ENCODE measurements around the gene JMJD7.

JMJD7 gene

DNA sequence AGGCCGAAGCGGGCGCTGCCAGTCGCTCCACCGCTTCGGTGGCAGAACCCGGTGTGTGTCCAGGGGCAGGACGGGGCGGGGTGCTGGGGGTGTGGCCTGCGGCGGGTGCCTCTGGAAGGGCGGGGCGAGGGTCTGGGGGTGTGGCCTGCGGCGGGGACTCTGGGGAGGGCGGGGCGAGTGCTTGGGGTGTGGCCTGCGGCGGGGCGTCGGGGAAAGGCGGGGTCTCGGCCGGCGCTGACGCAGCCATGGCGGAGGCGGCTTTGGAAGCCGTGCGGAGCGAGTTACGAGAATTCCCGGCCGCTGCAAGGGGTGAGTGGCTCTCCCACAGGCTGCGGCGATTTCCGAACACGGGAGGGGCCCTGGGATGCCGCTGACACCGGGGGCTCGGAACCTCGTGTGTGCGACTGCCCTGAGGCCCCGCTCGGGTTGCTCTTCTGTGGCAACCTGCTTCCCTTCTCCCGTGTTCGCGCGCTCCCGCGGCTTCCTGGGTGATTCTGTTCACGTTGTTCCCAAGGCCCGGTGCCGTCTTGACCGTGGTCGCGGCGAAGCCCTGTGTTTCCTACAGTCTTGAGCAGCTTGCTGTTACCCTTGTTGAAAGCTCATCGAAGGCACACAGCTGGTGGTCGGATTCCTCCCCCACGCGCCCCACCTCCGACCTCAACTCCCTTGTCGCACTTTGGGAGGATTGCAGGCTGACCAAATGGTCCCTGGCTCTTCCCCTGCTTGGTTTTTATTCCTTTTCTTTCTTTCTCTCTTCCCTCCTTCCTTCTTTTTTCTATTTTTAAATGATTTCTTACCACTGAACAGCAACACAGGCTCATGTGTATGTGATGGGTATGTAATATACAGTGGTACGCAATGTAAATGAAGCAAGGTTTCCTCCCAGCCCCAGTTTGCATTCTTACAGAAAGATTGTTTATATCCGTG lies at the start of gene JMJD7:
Gene JMJD7, plus strand, starts transcription at position 213 of the 927 bp plus-strand sequence. Its CDS starts 33 bp downstream, at position 246.
- DNase-seq: peak; percentile 24

DNA sequence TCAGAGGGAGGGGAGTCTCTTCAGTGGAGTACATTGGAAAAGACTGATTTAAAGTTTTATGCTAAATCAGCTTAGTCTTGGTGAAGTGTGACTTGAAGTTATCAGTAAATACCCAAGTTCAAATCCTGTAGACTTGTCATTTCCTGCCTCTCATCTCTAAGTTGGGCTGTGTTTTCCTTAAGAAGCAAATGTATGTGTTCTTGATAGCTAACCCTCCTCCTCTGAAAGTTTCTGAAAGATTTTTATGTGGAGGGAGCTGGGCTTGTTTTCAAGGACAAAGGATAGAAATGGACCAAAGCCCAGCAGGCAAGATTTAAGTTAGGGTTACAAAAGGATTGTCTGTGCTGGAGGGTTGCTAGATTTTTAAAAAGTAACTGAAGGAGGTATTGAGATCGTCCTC lies 49.4 kb upstream of the JMJD7 start:
- DNase-seq: no peak

DNA sequence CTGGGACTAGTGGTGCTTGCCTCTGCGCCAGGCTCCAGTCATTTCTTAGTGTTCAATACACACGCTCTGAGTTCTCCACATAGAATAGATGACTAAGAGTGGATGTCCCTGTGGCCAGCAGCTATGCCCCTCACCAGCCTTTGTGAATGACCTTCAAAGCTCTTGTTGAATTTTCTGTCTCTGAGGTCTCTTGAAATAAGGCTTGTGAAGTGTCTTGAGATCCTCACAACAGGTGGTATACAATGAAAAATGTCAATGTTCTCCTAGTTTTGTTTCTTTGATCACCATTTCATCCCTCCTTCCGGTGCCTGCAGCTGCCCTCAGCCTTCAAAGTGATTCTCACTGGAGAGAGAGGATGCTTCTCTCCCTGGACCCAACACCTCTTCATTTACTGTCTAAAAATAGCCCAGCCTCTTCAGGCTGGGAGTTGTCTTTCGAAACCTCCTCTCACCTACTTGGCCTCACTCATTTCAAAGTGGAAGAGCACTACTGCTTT lies 48.2 kb upstream of the JMJD7 start:
- no peak for DNase-seq

DNA sequence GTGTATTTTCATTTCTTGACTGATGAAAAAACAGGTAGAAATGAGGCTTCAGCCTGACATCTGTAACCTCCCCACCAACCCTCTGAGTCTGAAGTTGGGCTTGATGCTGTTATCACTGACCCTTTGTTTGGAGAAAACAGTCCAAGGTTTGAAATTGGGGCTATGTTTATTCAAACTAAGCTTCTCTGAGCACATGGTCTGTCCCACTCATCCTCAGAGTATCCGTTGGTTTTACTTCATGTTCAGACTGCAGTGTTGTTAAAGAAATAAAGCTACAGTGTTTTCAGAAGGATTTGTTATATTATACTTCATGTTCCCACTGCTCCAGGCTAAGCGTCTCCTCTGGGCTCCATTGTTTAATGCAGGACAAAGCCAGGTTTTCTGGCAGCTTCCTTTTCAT lies 47.6 kb upstream of the JMJD7 start:
- DNase-seq: no peak

DNA sequence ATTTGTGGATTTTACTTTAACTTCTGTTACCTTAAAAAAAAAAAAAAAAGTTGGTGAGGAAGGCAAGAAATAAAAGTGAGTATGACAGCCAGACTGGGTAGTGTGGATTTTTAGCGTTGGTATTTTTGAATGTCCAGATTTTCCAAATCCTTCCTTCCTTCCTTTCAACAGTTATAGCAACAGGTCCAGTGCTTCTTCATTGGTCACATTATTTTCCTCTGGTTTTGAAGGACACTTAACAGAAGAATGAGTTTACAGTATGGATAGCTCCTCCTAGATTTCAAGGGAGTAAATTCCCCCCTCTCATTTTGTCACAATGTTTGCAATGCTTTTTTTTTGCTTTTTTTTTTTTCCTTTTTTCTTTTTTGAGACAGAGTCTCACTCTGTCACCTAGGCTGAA lies 47.2 kb upstream of the JMJD7 start:
- DNase-seq: no peak

DNA sequence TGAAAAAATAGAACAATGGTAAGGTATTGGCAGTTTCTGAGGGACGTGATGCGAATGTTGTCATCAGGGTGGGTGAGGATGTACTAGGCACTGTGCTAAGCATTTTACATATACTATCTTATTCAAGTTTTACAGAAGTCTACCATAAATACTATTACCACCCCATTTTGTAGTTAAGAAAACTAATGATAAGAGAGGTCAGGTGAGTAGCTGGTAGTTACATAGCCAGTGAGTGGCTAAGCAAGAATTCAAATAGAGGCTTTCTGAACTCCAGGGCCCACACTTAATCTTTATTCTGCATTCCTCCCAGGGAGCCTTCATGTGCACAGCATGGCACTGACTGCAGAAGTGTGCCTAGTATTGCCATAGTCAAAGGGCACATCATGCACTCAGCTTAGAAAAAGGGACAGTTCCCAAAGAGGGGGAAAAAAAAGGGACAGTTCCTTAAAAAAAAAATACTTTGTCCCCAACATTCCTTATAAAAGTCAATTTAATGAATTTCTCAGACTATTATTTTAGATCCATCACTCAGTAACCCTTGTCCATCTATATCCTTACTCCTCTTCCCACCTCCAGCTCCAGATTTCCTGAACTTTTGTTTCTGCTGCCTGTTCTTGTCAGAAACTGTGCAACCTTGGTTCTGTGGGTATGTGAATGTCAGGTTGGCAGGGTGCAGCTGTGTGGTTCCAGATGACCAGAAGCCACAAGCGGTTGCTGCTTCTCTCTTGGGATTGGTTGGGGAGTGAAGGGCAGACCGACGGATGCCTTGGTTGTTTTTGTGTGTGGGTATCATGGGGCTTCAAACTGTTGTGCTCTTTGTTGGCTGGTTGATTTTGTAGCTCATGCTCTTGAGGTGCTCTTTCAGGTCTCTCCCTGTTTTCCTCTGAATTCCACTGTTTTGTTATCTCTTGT lies 45.3 kb upstream of the JMJD7 start:
- no peak for DNase-seq

DNA sequence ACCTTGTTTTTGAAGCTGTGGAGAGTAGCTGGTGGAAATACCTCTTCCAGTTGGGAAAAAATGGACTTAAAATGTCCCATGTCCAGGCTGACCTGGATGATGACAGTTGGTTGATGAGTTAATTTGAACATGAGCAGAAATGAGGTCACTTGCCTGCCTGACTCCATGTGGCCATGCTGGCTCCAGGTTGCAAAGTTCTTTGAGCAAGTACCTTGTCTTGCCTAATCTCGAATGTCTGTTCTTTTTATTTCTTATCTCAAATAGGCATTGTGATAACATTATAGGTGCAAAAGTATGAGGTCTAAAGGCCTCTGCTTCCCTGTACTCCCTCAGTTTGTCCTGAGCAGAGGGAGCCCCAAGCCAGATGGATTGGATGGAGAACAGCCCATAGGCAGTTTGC lies 44.6 kb upstream of the JMJD7 start:
- DNase-seq: no peak

DNA sequence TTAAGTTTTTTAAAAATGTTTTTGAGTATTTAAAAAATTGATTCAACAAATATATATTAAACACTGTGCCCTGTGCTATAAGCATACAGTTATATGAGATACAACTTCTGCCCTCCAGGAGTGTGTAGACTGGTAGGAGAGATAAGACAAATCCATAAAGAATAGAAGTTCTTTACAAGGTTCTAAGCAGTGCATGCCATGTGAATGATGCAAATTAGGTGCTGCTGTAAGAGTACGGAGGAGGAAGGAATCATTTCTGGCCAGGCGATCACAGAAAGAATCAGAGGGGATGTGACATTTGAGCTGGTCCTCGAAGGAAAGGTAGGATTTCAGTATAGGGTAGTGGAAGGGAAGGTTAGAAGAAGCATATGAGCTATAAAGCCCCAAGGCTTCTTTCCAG lies 39.6 kb upstream of the JMJD7 start:
- no peak for DNase-seq

DNA sequence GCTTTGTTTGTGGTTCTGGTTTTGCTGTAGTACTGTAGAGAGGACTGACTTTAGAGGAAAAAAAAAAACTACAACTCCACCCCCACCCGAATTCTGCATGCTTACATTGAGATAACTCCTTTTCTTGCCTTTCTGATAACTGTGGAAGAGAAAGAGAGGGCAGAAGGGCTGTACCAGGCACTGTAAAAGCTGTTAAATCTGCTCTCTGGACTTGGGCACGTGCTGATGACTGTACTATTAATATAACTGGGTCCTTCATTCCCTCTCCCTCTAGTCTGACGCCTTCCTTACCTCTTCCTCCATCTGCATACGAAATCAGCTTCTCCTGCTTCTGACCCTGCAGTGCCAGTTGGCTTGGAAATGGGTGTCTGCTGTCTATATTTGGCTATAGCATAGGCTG lies 38.7 kb upstream of the JMJD7 start:
- DNase-seq: no peak

DNA sequence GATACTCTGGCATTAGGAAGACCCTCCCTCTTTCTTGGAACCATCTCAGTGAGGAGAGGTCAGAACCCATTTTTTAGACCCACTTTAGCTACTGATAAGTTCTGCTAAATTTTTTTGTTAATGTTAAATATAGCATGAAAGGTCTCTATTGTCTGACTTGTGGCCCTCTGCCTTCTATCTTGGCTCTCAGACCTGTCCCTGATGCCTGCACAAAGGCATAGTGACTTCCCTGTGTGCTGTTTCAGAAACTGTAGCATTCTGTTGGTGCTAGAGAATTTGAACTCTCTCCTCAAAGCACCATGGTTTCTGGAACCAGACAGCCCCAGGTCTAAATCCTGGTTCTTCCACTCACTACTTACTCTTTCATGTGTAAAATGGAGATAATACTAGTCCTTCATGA lies 38.2 kb upstream of the JMJD7 start:
- DNase-seq: no peak

DNA sequence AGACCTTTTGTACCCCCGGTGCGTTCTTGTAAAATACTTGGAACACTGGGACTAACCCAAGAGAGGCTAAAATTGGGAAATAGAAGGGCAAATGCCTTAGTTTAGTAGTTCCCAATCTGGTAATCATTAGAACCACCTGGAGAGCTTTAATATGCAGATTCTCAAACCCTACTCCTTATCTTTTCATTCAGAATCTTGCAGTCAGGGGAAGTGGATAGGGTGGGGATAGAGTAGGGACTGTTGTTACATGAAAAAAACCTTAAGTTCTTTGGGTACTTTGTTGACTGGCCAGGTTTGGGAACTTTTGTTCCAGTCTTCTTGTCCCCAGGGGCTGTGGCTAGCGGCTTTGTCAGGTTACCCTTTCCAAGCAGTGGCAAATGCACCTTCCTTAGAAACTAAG lies 37.7 kb upstream of the JMJD7 start:
- no peak for DNase-seq

DNA sequence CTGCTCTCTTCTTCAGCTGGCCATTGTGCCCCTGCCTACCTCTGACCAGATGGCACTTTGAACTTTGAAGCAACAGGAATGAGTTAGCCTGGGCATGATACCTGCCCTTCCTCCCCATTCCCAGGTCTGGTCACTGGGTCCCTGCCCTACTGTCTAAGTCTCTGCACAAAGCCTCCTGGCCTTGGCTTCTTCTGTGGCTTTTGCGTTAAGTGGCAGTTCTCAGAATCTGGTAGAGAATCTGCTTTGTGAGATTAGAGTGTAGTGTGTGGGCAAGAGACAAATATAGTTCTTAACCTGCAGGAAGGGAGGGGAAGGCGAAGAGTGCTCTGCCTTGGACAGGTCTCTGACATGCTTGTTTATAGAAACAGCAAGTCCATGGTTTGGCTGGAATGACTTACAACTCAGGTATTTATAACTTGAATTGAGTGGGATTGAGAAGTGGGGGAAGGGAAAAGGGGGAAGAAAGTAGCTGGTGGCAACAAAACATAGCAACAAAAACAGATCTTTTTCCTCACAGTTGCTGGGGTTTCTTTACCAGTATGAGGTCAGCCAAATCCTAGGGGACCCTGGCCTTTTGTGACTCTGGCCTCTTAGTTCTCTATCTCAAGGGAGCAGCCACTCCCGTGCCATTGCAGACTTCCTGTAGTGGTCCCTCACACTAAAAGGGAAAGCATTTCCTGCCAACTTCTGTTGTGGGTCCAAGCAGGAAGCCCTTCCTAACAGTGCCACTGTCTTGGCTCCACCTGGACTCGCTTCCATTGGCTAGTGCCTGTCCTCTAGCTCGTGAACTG lies 36.9 kb upstream of the JMJD7 start:
- DNase-seq: no peak

DNA sequence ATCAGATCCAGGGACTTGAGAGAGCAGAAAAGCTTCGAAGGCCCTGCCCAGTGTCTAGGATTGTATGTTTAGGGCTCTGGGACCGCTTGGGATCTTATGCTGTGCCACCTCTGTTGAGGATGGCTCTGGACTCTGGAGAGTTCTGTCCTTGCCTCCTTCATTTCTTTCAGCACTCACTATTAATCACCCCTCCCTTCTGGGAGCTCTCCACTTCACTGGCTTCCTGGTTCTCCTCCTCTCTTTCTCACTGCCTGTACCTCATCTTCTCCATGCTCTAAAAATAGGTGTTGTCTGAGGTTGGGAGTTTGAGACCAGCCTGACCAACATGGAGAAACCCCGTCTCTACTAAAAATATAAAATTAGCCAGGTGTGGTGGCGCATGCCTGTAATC lies 36.4 kb upstream of the JMJD7 start:
- no peak for DNase-seq

DNA sequence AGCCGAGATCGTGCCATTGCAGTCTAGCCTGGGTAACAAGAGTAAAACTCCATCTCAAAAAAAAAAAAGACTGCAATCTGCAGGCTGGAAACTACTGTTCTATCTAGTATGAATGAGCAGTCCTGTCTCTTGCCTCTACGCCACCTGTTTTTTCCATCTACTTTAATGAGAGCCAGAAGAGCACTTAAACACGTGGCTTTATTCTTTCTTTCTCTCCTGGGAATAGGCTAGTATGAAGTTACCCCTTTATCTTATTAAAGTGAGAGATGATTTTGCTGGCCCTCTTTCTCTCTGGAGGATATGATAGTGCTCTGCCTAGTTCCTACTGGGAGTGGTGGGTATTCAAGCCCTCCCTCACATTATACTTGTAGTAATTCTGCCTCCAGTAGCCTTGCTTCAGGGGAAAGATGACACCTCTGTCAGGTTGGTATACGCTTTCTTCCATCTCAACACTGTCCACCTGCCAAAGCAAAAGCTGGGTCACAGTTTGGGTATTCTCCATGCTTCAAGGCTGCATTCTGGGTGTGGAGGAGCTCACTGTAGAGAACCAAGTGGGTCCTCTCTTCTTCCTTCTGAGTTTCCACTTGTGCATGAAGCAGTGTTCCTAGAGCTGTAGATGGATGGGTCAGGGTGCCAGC lies 35.8 kb upstream of the JMJD7 start:
- DNase-seq: no peak

DNA sequence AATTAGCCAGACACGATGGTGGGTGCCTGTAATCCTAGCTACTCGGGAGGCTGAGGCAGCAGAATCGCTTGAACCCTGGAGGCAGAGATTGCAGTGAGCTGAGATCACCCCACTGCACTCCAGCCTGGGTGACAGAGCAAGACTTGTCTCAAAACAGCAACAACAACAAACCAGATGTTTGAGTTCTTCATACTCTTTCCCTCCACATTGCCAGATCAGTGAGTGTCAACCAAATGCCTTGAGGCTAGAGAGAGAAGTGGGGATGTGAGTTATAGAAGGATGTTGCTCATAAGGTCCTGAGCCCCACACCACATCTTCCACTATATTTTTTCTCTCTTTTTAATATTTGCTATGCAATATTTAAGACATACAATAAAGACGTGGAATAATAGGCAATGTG lies 33.8 kb upstream of the JMJD7 start:
- DNase-seq: no peak

DNA sequence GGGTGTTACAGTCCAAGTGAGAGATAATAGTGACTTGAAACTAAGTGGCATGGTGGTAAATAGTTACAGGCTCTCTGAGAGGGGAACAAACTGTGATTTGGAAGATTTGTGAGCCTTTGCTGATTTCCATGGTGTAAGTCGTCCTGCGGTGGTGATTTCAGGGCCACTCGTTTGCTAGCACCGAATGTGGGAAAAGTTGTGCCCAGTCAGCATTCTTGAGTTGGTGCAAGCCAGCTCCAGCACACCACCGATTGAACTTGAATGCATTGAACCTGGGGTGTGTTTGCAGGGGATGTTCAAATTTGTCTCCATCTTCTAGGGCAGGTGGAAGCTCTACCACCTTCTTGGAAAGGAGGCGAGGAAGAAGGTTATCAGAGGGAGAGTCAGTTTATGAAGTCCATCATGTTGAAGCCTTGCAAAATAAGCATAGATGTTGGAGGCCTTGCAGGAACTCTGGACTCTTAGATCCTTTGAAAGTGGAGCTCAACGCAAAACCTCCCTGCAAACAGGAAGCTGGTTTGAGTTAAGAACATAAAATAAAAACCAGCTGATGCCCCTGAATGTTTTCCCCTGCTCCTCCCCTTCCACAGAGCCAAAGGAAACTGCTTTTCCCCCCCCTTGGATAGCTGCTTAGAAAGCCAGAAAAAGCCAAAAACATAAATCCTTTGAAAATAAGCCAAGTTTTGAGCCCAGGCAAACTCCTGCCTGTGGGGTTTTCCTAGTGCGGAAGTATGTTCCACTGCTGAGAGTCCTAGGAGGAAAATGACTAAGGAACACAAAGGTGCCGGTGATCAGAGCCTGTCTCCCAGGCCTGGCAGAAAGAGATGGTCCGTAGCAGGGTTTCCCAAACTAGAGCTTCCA lies 31.7 kb upstream of the JMJD7 start:
- no peak for DNase-seq

DNA sequence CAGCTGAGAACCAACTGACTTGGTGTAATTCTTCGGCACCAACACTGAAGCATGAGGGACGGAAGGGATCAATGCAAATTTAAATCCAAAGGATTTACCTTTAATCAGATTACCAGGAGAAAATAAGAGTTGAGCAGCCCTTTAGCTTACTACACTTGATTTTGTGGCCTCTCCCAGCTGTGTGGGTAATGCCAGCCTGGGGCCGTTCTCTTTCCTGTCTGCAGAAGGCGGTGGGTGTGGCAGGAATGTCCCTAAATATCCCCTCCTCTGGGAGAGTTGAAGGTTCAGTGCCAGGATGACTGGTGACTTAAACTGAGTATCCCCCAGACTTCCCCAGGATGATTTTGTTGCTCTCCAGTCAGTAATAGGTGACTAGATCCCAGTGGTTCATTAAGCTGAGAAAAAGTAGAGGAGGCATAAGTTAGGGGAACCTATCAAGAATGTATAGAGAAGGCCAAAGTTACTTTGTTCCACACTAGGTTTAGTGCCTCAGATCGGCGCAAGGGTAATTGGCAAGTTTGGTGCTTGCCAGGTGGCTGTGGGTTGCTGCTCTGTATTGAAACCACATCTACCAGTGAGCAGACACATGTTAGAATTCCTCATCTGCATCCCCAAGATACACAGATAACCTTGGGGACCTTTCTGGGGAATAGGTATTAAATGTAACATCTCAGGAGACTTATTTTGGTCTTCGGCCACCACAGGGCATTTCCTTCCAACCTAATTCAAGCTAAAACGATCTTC lies 30.5 kb upstream of the JMJD7 start:
- no peak for DNase-seq

DNA sequence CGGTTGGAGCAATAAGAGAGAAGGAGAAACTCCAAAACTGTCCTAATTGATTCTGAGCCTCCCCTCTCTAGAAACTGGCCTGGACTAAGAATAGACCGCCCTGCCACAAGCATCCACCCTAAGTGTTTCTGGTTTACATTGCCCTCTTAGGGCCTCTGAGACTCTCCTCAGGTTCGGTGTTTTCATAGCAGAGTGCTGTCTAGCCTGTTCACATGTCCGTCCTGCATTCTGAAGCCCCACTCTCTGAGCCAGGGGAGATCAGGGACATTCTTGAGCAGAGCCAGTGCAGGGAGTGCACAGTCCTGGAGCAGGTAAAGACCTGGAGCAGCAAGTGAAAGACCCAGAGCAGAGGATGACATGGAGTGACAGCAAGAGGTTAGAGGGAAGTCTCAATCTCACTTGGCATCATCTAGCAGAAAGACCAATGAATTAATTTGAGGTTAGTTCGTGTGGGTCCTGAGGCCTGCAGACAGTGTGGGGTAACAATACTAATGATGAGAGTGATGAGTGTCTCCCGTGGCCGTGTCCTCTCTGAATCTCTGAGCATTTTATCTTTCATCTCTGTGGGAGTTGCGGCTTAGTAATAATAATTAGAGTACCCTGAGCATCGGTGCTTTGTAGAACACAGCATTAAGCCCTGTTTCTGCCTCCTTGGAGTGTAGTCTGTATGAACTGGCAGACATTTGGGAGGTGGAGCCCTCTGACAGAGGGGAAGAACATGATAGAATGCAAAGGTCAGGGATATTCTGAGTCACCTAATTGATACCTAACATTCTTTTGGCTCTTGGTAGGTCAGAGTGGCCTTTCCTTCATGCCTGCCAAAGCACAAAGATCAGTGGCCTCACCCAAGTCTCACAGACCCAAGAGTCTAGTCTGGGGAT lies 29.0 kb upstream of the JMJD7 start:
- DNase-seq: no peak

DNA sequence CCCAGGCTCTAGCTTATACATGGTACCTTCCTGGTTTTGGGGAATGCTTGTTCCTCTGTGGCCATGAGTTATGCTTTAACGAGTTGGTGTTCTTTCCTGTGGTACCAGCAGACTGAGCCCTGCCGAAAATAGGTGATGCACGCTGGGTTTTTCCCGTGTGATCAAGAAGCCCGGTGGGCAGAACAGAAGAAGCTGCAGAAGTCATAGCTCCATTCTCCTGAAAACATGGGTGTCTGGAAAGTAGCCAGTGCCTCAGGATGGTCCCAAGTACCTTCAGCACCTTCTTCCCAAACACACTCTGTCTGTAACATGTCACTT lies 28.4 kb upstream of the JMJD7 start:
- DNase-seq: no peak

DNA sequence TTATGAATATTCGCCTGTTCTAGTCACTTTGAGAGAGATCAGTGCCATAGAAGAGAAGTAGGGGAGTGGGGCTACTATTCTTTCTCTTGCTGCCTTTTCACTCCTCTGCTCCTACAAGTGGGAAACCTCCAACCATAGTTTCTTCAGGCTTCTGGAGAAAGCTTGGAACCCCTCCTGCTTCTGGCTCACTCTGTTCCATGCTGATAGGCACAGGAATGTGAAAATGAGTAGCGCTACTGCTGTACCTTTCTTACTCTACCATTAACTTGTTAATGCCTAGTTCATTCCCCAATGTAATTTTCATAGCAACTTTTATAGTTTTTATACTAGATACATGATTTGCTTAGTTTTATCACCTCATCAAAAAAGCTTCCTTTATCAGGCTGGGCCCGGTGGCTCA lies 26.7 kb upstream of the JMJD7 start:
- no peak for DNase-seq
